GM12878 (cell line): ENCODE data around the gene DIP2B. TPM values are rescaled to one million over a fixed set of nuclear protein-coding genes. Genes with fewer than 3 reads are reported as not detected.
A peak's percentile ranks its signal among the peaks of the same experiment; 100 is the strongest.
"Not testable (repeated sequence)": the region's sequence is repeated elsewhere in the genome, so short reads cannot be mapped to it uniquely, and the experiment has no call there.

Experiments used
- ATAC-seq: fragments of 200-7000 bp; cut with Tn5 transposase; 3 replicates; pipeline ENCODE4 v1.9.1; 2020; ENCODE audit warnings: mild to moderate bottlenecking, moderate library complexity
- BruUV-seq: library from RNA; stranded (reverse); fragments of 400-500 nt; replicated peaks from 2 replicates; lab custom pipeline; 2021; lab: Mats Ljungman, UMichigan
- CTCF ChIA-PET: fragments of 300-600 bp; sonication (Branson Sonifier 250); formaldehyde crosslinking; extraction: SDS; loops from one replicate; lab custom pipeline; 2021; ENCODE audit warnings: inconsistent platforms; lab: Yijun Ruan, JAX
- POLR2A ChIA-PET: fragments of 350-600 bp; formaldehyde crosslinking; extraction: SDS; loops from one replicate; lab custom pipeline; 2021; ENCODE audit warnings: inconsistent platforms; lab: Charles Lee
- RAD21 ChIA-PET: fragments of 300-600 bp; sonication (Branson Sonifier 250); formaldehyde crosslinking; loops from one replicate; lab custom pipeline; 2023; ENCODE audit warnings: antibody characterized with exemption; ENCODE audit not compliant: unreplicated experiment; lab: Charles Lee
- SMC1A ChIA-PET: fragments of 300-600 bp; sonication (Branson Sonifier 250); formaldehyde crosslinking; loops from one replicate; lab custom pipeline; 2023; ENCODE audit not compliant: unreplicated experiment, uncharacterized antibody; lab: Charles Lee
- DNase-seq: peaks from one replicate; pipeline ENCODE4 v3.0.0-alpha.2; 2011; ENCODE audit warnings: low read depth, low spot score
- FAIRE-seq: peaks from 3 replicates; lab custom pipeline; 2011; peaks lifted over from hg19 to GRCh38; lab: Jason Lieb, UNC
- H2AFZ ChIP-seq: 2 replicates; pipeline ENCODE4 v1.6.0; 2011; ENCODE audit warnings: low read depth, low read length, control low read depth; ENCODE audit not compliant: control insufficient read depth
- H3K27ac ChIP-seq: 2 replicates; pipeline ENCODE4 v1.5.1; 2011; ENCODE audit warnings: control low read depth; ENCODE audit not compliant: control insufficient read depth, insufficient read depth
- H3K27me3 ChIP-seq, 2 experiments: replicated peaks in 1 of 2; 2 replicates each; pipeline versions ENCODE4 v1.6.0 to v1.6.1; 2011; ENCODE audit warnings: low read length in 1 of 2; ENCODE audit not compliant: control insufficient read depth in 2 of 2, insufficient read depth in 2 of 2
- H3K36me3 ChIP-seq, 2 experiments: 2 replicates each; pipeline ENCODE4 v1.5.1; 2011; ENCODE audit warnings: low read length in 1 of 2; ENCODE audit not compliant: control insufficient read depth in 2 of 2, insufficient read depth in 2 of 2
- H3K4me1 ChIP-seq: 2 replicates; pipeline ENCODE4 v1.6.1; 2011; ENCODE audit warnings: mild to moderate bottlenecking, low read length, moderate library complexity, mixed read lengths; ENCODE audit not compliant: control insufficient read depth, insufficient read depth
- H3K4me2 ChIP-seq: 2 replicates; pipeline ENCODE4 v1.6.0; 2011; ENCODE audit warnings: control low read depth; ENCODE audit not compliant: control insufficient read depth, insufficient read depth
- H3K4me3 ChIP-seq: fragments of 200-600 bp; sonication (generic); 2 replicates; pipeline ENCODE4 v1.5.1; 2016
- H3K79me2 ChIP-seq: 2 replicates; pipeline ENCODE4 v1.6.0; 2011; ENCODE audit warnings: low read length; ENCODE audit not compliant: control insufficient read depth, insufficient read depth
- H3K9ac ChIP-seq: 2 replicates; pipeline ENCODE4 v1.8.0; 2011; ENCODE audit warnings: low read length, control low read depth, mixed read lengths; ENCODE audit not compliant: control insufficient read depth, insufficient read depth
- H3K9me3 ChIP-seq: replicated peaks from 3 replicates; pipeline ENCODE4 v1.5.1; 2011; ENCODE audit warnings: mild to moderate bottlenecking, low read length; ENCODE audit not compliant: control insufficient read depth, insufficient read depth
- H4K20me1 ChIP-seq: 2 replicates; pipeline ENCODE4 v1.6.0; 2011; ENCODE audit not compliant: control insufficient read depth, insufficient read depth
- ATF3 ChIP-seq: IDR thresholded peaks from 2 replicates; pipeline ENCODE4 v1.6.1; 2011; ENCODE audit warnings: low read depth, mild to moderate bottlenecking, low read length, moderate library complexity, borderline replicate concordance; ENCODE audit errors: extremely low read depth
- BCL3 ChIP-seq: IDR thresholded peaks from 2 replicates; pipeline ENCODE4 v1.6.1; 2011; ENCODE audit warnings: borderline replicate concordance, low read depth, mild to moderate bottlenecking, moderate library complexity, low read length; ENCODE audit not compliant: insufficient read depth, poor library complexity, severe bottlenecking
- BHLHE40 ChIP-seq, 2 experiments: fragments of 450-650 bp in 1 of 2; IDR thresholded peaks; 2 replicates each; pipeline ENCODE4 v1.6.1; 2011 to 2017; ENCODE audit warnings: low read depth in 2 of 2, borderline replicate concordance in 1 of 2, improper control_type of control experiment in 1 of 2, low read length in 1 of 2, mild to moderate bottlenecking in 1 of 2
- CBX5 ChIP-seq: sonication (generic); IDR thresholded peaks from 2 replicates; pipeline ENCODE4 v1.6.1; 2016; ENCODE audit warnings: low read depth, moderate library complexity, mild to moderate bottlenecking, inconsistent platforms
- KDM1A ChIP-seq: fragments of 200-600 bp; sonication (generic); IDR thresholded peaks from 2 replicates; pipeline ENCODE4 v1.6.1; 2016; ENCODE audit warnings: borderline replicate concordance
- MXI1 ChIP-seq: fragments of 150-350 bp; IDR thresholded peaks from 2 replicates; pipeline ENCODE4 v1.6.1; 2011; ENCODE audit warnings: low read depth, mild to moderate bottlenecking, inconsistent platforms, low read length, improper control_type of control experiment
- POLR2AphosphoS5 ChIP-seq: IDR thresholded peaks from 2 replicates; pipeline ENCODE4 v1.6.1; 2011; ENCODE audit warnings: mild to moderate bottlenecking, low read length, inconsistent platforms
- RAD21 ChIP-seq: IDR thresholded peaks from 2 replicates; pipeline ENCODE4 v1.6.1; 2011; ENCODE audit warnings: mild to moderate bottlenecking, low read depth, low read length, moderate library complexity; ENCODE audit not compliant: insufficient read depth
- TCF12 ChIP-seq: IDR thresholded peaks from 2 replicates; pipeline ENCODE4 v1.6.1; 2011; ENCODE audit warnings: low read depth, mild to moderate bottlenecking, low read length
- WGBS: methylation state at CpG from one replicate; pipeline ENCODE4 v1.1.6; 2016; ENCODE audit warnings: low lambda C conversion rate; ENCODE audit not compliant: insufficient replicate concordance, insufficient coverage; ENCODE audit errors: missing lambda C conversion rate; 5-methylcytosine and 5-hydroxymethylcytosine counted together
- in situ Hi-C: fragments of 300-500 bp; cut with MboI; formaldehyde crosslinking; loops from 9 replicates; pipeline ENCODE4 v1.14.3; 2018; ENCODE audit warnings: mixed read lengths
- intact Hi-C: fragments of 100-400 bp; cut with micrococcal nuclease; formaldehyde crosslinking; loops from one replicate; pipeline ENCODE4 v1.14.2; 2022; ENCODE audit not compliant: unreplicated experiment
- polyA plus RNA-seq, 11 experiments: library from polyadenylated mRNA; depleted of rRNA in 4 of 11; unstranded in 6 of 11; stranded (reverse) in 5 of 11; fragments of >200 nt; fragmentation: Nextera tagmentation in 4 of 11; fragmentation: Illumina TruSeq in 1 of 11; extraction: Ambion mirVana in 4 of 11; extraction: Trizol in 1 of 11; gene quantifications; 1 replicate in 1 of 11; 2 replicates in 10 of 11; pipeline versions ENCODE4 v1.2.1 to v1.2.3, GENCODE V29; 2011 to 2016; ENCODE audit warnings: inconsistent platforms in 2 of 11, missing spikeins in 2 of 11, low read depth in 1 of 11
- total RNA-seq, 4 experiments: library from RNA; depleted of rRNA in 3 of 4; stranded (reverse); fragments of >200 nt in 3 of 4; fragmentation: Illumina TruSeq in 1 of 4; extraction: Trizol in 1 of 4; gene quantifications; 2 replicates each; pipeline versions ENCODE4 v1.2.1 to v1.2.3, GENCODE V29; 2013 to 2021

The DIP2B gene
- total and polyA plus RNA-seq, 10 of the 15 experiments (the other 5 are each of a cell fraction or from before 2014, with no cell fraction given): 4.5 to 30.0 (median 18.6) TPM

GRCh38 chr12:50498119-50498518 is 6.7 kb upstream of the DIP2B start:
- POLR2A ChIA-PET, H3K27me3 ChIP-seq, SMC1A ChIA-PET, H3K9ac ChIP-seq, FAIRE-seq, in situ Hi-C loops, H2AFZ ChIP-seq, H3K36me3 ChIP-seq, RAD21 ChIA-PET, intact Hi-C loops, H3K9me3 ChIP-seq, H3K4me1 ChIP-seq, H4K20me1 ChIP-seq, H3K4me2 ChIP-seq, H3K4me3 ChIP-seq, BruUV-seq, H3K79me2 ChIP-seq, DNase-seq, H3K27ac ChIP-seq, ATAC-seq: not testable (repeated sequence)
- 87% methylated on average over 11 of the region's 11 CpGs for WGBS
- CTCF ChIA-PET: interaction anchor here (0.6 to 1.1 kb wide), 2 partner anchors 327 to 535 kb away, joined by 3 to 4 read pairs; no protein-coding TSS in a partner anchor
- 0 out of 2 replicates have a peak, but pooled peaks have one; percentile 53 for TF ChIP-seq CBX5

GRCh38 chr12:50505675-50506530 is 1.1 kb downstream of the DIP2B start:
- peak overlapping the region; percentile 88 for H3K4me2 ChIP-seq
- peak overlapping the region; percentile 89 for H3K27ac ChIP-seq
- H4K20me1 ChIP-seq: no peaks in the 10 kb centered on the region
- H3K27me3 ChIP-seq: no peaks in the 10 kb centered on the region
- H3K79me2 ChIP-seq: peaks cover 62% of the 10 kb centered on the region
- intact Hi-C loops: loop anchor here (2.0 to 5.0 kb wide), 2 partner anchors 36 to 229 kb away; no protein-coding TSS in a partner anchor
- DNase-seq (no peak), FAIRE-seq (peak; percentile 35), ATAC-seq (peak; percentile 56)
- ChIA-PET POLR2A (interaction anchor here (0.6 to 6.4 kb wide), 14 partner anchors 8 to 293 kb away, joined by 3 to 58 read pairs (median 4); partner anchors contain the start of gene ATF1), CTCF (interaction anchor here (0.6 to 8.7 kb wide), 28 partner anchors 13 to 835 kb away, joined by 3 to 181 read pairs (median 4); no protein-coding TSS in a partner anchor), RAD21 (interaction anchor here (0.6 to 8.6 kb wide), 25 partner anchors 8 to 320 kb away, joined by 3 to 179 read pairs (median 5); partner anchors contain the start of gene ATF1), SMC1A (interaction anchor here (0.6 to 12.5 kb wide), 27 partner anchors 9 to 836 kb away, joined by 3 to 227 read pairs (median 6); no protein-coding TSS in a partner anchor)
- H3K4me3 ChIP-seq: peak overlapping the region; percentile 96
- H3K4me1 ChIP-seq: peaks cover 22% of the 10 kb centered on the region
- H3K36me3 ChIP-seq: no peaks in the 10 kb centered on the region
- peak overlapping the region; percentile 86 for H2AFZ ChIP-seq
- no peaks in the 10 kb centered on the region for H3K9me3 ChIP-seq
- TSS peak; percentile 56 for BruUV-seq
- in situ Hi-C loops: loop anchor here (5.0 kb wide), 1 partner anchor 131 kb away; no protein-coding TSS in a partner anchor
- peak overlapping the region; percentile 95 for H3K9ac ChIP-seq
- WGBS: 0% methylated on average over 11 of the region's 11 CpGs
- TF ChIP-seq BCL3 (no peak), KDM1A (no peak), BHLHE40 (IDR thresholded peaks at IDR 0.05; ENCODE audit: borderline replicate concordance in 1 of 2, low read depth in 2 of 2, low read length in 1 of 2) (no peak), MXI1 (peak; percentile 29; the same call in 1 of the 2 replicates), POLR2AphosphoS5 (no peak), TCF12 (no peak), RAD21 (0 out of 2 replicates have a peak, but pooled peaks have one; percentile 13), ATF3 (peak; percentile 7; the same call in 1 of the 2 replicates)
